Right atrium auricular region (tissue), 2 donors: ENCODE measurements around the gene PRAMEF2. TPM values are rescaled to one million over a fixed set of nuclear protein-coding genes. Genes with fewer than 3 reads are reported as not detected.
"Not testable (repeated sequence)": the region's sequence is repeated elsewhere in the genome, so short reads cannot be mapped to it uniquely, and the experiment has no call there.

ENCODE experiments used
- DNase-seq: peaks from one replicate; pipeline ENCODE4 v3.0.0-alpha.2; 2019; ENCODE audit warnings: low spot score
- H3K27ac ChIP-seq, 2 donors: fragments of 200-600 bp; sonication (generic); 1 replicate in 1 of 2; 2 replicates in 1 of 2; pipeline ENCODE4 v1.5.1; 2016 to 2019
- H3K27me3 ChIP-seq, 2 donors: fragments of 200-600 bp; sonication (generic); one replicate each; pipeline versions ENCODE4 v1.5.1 to v1.6.0; 2017 to 2019
- H3K36me3 ChIP-seq: fragments of 200-600 bp; sonication (generic); one replicate; pipeline ENCODE4 v1.5.1; 2016
- H3K4me1 ChIP-seq, 2 donors: fragments of 200-600 bp; sonication (generic); one replicate each; pipeline versions ENCODE4 v1.5.1 to v1.6.0; 2017 to 2019
- H3K4me3 ChIP-seq, 2 donors: fragments of 200-600 bp; sonication (generic); 1 replicate in 1 of 2; 2 replicates in 1 of 2; pipeline ENCODE4 v1.5.1; 2017 to 2019; ENCODE audit warnings: mild to moderate bottlenecking in 1 of 2, moderate library complexity in 1 of 2
- H3K9me3 ChIP-seq, 2 donors: fragments of 200-600 bp; sonication (generic); one replicate each; pipeline ENCODE4 v1.5.1; 2019
- CTCF ChIP-seq, 2 donors: fragments of 200-600 bp; sonication (generic); IDR thresholded peaks; one replicate each; pipeline ENCODE4 v1.5.1; 2019; ENCODE audit warnings: antibody characterized with exemption in 2 of 2
- total RNA-seq, 2 donors: library from RNA; depleted of rRNA; stranded (reverse); fragments of >200 nt; gene quantifications; one replicate each; pipeline ENCODE4 v1.1.0, GENCODE V29; 2016

PRAMEF2 gene
- total RNA-seq, 2 donors from 2014 or later = not detected

GRCh38 chr1:12851779-12852178, 5.1 kb upstream of the PRAMEF2 start:
- H3K27me3 ChIP-seq = no peaks in the 10 kb centered on the region
- H3K27ac ChIP-seq = no peak overlapping the region
- H3K36me3 ChIP-seq = no peaks in the 10 kb centered on the region
- TF ChIP-seq CTCF (IDR thresholded peaks at IDR 0.05) = no peak
- no peaks in the 10 kb centered on the region for H3K4me1 ChIP-seq
- no peak overlapping the region for H3K4me3 ChIP-seq
- DNase-seq = no peak
- H3K9me3 ChIP-seq = no peaks in the 10 kb centered on the region

GRCh38 chr1:12863131-12863880, 6.4 kb downstream of the PRAMEF2 start:
- H3K4me1 ChIP-seq, H3K4me3 ChIP-seq, H3K9me3 ChIP-seq, DNase-seq, H3K36me3 ChIP-seq, H3K27ac ChIP-seq, H3K27me3 ChIP-seq: not testable (repeated sequence)

GRCh38 chr1:12878453-12878852, 21.6 kb downstream of the PRAMEF2 start:
- DNase-seq, H3K9me3 ChIP-seq, H3K36me3 ChIP-seq, H3K27me3 ChIP-seq, H3K4me3 ChIP-seq, H3K27ac ChIP-seq, H3K4me1 ChIP-seq: not testable (repeated sequence)

- DNase-seq, H3K4me3 ChIP-seq, H3K27me3 ChIP-seq, H3K36me3 ChIP-seq, H3K9me3 ChIP-seq, H3K27ac ChIP-seq, H3K4me1 ChIP-seq: not testable (repeated sequence)
Observed at GRCh38 chr1:12886101-12886500, 29.2 kb downstream of the PRAMEF2 start, which contains the start of gene PRAMEF4. Gene PRAMEF4 (minus strand): TSS chr1:12886201. CDS start chr1:12883394, 2,807 bp downstream.

GRCh38 chr1:12898170-12898569, 41.3 kb downstream of the PRAMEF2 start, which contains the start of gene PRAMEF10:
Gene PRAMEF10 (minus strand): TSS chr1:12898270. CDS start chr1:12895847, 2,423 bp downstream.
- H3K4me1 ChIP-seq, H3K27ac ChIP-seq, H3K36me3 ChIP-seq, H3K4me3 ChIP-seq, H3K9me3 ChIP-seq, H3K27me3 ChIP-seq, DNase-seq: not testable (repeated sequence)

DNA sequence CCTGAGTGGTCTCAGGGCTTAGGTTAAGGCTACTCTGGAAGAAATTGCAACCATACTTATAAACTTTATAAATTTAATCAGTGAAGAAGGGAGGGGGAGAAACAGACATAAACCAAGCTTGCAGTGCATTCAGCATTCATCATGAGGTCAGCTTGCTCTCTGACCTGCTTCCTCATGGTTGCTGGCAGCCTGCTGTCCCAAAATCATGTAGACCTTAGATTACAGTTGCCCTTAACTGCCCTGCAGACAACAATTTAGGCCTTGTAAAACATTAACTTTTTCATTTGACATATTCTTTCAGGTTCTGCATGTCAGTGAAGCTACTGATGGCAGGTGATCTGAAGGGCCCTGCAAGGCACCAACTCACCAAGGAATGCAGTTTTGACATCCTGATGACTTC, 42.3 kb downstream of the PRAMEF2 start:
- not testable (repeated sequence) for H3K4me3 ChIP-seq, DNase-seq, H3K36me3 ChIP-seq, H3K27me3 ChIP-seq, H3K27ac ChIP-seq, H3K4me1 ChIP-seq, H3K9me3 ChIP-seq

GRCh38 chr1:12903793-12904572, 47.1 kb downstream of the PRAMEF2 start:
- not testable (repeated sequence) for H3K27ac ChIP-seq, H3K4me3 ChIP-seq, H3K27me3 ChIP-seq, H3K4me1 ChIP-seq, H3K9me3 ChIP-seq, H3K36me3 ChIP-seq, DNase-seq

Other genes with a start within 250 kb of the PRAMEF2 start
- 10 to 100 TPM; 50.4 to 78.9 TPM for gene DHRS3, start 238.9 kb upstream of the PRAMEF2 start, total RNA-seq
- gene AADACL4, start 213.0 kb upstream of the PRAMEF2 start, total RNA-seq = not detected
- gene AADACL3, start 141.0 kb upstream of the PRAMEF2 start, total RNA-seq = not detected
- not detected for gene CFAP107, start 110.9 kb upstream of the PRAMEF2 start, total RNA-seq
- gene PRAMEF12, start 83.3 kb upstream of the PRAMEF2 start, total RNA-seq = not detected
- gene PRAMEF1, start 65.7 kb upstream of the PRAMEF2 start, total RNA-seq = not detected
- gene PRAMEF11, start 25.7 kb upstream of the PRAMEF2 start, total RNA-seq = not detected
- not detected for gene HNRNPCL1, start 8.4 kb upstream of the PRAMEF2 start, total RNA-seq
- not detected for gene PRAMEF4, start 29.1 kb downstream of the PRAMEF2 start, total RNA-seq
- not detected for gene PRAMEF10, start 41.2 kb downstream of the PRAMEF2 start, total RNA-seq
- gene PRAMEF7, start 59.5 kb downstream of the PRAMEF2 start, total RNA-seq = not detected
- gene PRAMEF6, start 90.5 kb downstream of the PRAMEF2 start, total RNA-seq = not detected
- not detected for gene PRAMEF27, start 199.5 kb downstream of the PRAMEF2 start, total RNA-seq
- not detected for gene HNRNPCL3, start 203.7 kb downstream of the PRAMEF2 start, total RNA-seq
- not detected for gene PRAMEF25, start 213.7 kb downstream of the PRAMEF2 start, total RNA-seq